ENCODE measurements around the gene SPOCD1.
"Not testable (repeated sequence)": the region's sequence is repeated elsewhere in the genome, so short reads cannot be mapped to it uniquely, and the experiment has no call there.

SPOCD1 gene

GRCh38 chr1:31828926-31829690, 13.3 kb upstream of the SPOCD1 start:
- no peak for DNase-seq (ENCODE audit: low spot score)

DNA sequence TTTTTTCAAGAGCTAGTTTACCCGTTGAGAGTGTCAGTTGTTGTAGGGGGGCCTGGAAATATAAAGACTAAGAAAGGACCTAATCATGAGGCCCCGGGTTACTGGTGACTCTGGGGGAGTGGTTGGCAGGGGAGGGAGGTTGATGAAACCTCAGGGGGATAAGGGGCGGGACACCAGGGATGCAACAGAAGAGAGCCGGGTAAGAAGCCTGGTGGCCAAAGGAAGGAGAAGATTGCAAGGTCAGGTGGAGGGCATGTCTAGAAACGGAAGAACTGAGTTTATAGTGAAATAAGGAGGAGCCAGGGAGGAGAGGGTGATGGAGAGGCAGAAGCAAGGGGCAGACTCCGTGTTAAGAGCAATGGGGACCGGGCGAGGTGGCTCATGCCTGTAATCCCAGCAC, 12.5 kb upstream of the SPOCD1 start:
- DNase-seq (ENCODE audit: low spot score): no peak

DNA sequence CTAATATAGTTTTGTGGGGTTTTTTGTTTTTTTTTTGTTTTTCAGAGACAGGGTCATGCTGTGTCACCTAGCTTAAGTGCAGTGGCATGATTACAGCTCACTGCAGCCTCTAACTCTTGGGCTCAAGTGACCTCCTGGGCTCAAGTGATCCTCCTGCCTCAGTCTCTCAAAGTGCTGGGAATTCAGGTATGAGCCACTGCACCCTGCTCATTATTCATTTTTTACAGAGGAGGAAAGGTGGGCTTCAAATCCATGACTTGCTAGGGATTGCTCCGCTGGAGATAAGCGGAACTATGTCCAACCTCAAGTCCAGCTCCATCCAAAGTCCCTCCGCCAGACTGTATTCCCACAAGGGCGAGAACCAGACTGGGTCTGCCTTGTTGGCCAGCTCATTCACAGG, 8.0 kb upstream of the SPOCD1 start:
- no peak for DNase-seq (ENCODE audit: low spot score)

DNA sequence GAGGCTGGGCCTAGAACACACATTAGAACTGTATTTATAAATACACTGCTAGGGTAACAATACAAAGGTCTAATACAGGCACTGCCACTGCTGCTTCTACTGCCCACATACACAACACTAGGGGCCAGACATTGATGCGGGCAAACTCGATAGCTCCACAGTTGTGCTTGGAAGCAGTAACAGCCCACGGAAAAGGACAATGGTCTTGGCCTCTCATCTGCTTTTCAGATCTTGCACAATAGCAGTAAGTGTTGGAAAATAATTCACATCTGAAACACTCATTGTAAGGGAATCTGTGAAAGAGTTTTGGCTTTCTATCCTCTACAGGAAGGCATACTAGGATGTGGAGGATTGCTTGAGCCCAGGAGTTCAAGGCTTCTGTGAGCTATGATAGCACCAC, 6.9 kb upstream of the SPOCD1 start:
- no peak for DNase-seq (ENCODE audit: low spot score)

DNA sequence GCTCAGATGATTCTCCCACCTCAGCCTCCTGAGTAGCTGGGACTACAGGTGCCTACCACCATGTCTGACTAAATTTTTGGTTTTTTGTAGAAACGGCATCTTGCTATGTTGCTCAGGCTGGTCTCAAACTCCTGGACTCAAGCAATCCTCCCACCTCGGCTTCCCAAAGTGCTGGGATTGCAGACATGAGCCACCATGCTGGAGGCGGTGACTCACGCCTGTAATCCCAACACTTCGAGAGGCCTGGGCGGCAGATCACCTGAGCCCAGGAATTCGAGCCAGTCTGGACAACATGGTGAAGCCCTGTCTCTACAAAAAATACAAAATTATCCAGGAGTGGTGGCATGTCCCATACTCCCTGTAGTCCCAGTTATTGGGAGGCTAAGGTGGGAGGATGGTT, 4.4 kb upstream of the SPOCD1 start:
- not testable (repeated sequence) for DNase-seq (ENCODE audit: low spot score)

GRCh38 chr1:31818206-31818605, 2.4 kb upstream of the SPOCD1 start:
- no peak for DNase-seq (ENCODE audit: low spot score)

DNA sequence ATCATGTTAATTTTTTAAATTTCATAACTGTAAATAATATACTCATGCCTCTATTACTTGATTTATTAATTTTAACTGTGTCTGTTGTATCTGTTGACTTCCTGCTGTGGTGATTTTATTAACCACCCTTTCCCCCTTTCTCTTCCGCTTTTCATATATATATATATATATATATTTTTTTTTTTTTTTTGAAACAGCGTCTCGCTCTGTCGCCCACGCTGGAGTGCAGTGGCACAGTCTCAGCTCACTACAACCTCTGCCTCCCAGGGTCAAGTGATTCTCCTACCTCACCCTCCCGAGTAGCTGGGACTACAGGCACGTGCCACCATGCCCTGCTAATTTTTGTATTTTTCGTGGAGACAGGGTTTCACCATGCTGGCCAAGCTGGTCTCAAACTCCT, 1.1 kb upstream of the SPOCD1 start:
- DNase-seq (ENCODE audit: low spot score): not testable (repeated sequence)

- not testable (repeated sequence) for DNase-seq (ENCODE audit: low spot score)
Observed at GRCh38 chr1:31816501-31816900, 679 bp upstream of the SPOCD1 start.

DNA sequence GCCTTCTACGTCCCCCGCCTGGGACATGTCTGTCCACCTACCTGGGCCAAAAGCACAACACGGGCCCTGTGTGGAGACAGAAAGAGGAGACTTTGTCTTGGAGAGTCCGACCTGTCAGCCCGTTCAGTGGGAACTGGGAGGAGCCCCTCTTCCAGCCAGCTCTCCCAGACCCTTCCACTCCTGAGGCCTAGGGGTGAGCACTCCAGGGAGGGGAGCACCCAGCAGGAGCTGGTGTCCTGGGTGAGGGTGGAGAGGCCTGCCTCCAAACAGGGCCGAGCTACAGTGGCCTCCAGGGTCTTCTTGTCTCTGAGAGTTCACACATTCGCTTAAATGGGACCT, 546 bp downstream of the SPOCD1 start:
- DNase-seq (ENCODE audit: low spot score): no peak

- no peak for DNase-seq (ENCODE audit: low spot score)
Observed at GRCh38 chr1:31814631-31815306, 1.1 kb downstream of the SPOCD1 start.

DNA sequence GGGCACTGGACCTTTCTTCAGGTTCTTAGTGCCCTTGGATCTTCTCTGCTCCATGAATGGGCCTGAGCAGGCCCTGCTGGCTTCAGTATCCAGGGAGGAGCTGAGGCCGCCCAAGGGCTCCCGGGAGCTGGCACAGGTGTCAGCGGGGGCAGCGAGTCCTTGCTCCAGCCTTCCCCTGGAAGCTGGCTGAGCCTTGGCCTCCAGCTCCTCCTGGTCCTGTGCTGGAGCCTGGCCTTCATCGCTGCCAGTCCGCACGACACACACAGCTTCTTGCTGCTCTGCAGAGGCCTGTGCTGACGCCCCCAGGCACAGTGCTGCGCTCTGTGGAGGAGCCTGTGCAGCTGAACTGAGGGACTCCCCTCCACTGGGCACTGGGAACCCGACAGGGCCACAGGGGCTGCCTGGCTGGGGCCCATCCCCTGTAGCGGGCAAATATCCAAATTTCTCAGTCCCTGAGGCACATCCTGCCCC, 1.7 kb downstream of the SPOCD1 start:
- no peak for DNase-seq (ENCODE audit: low spot score)

- no peak for DNase-seq (ENCODE audit: low spot score)
Observed at GRCh38 chr1:31812158-31812829, 3.5 kb downstream of the SPOCD1 start.

DNA sequence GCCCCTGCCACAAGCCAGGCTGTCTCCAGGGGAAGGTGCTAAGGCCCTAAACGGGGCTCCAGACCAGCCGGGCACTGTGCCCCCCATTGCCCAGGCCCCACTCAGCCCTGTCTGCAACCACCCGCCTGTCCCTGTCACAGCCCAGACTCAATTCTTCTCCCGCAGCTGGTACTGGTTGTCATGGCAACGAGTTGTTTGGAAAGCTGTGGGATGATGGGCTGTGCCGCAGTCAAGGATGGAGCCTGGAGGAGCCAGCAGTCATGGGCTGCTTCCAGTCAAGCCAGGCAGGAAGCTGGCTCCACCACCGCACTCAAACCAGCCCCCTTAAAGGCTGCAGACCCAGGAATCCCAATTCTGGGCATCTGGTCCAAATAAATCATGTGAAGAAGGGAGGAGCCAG, 4.2 kb downstream of the SPOCD1 start:
- DNase-seq (ENCODE audit: low spot score): no peak

DNA sequence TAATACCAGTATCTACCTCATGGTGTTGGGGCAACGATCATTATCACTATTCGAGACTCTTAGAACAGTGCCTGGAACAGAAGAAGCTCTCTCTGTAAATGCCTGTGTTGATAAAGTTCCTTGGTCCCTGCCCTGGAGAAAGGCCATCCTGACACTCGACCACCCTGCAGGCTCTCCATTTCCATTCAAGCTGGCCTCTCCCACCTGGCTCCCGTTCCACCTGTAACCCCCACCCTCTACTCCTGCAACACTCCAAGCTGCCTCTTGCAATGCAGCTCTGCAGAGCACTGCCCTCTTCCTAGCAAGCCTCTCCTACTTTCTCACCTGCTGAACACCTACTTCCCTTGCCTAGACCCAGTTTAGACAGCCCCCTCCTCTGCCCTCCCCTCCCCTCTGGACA, 6.1 kb downstream of the SPOCD1 start:
- no peak for DNase-seq (ENCODE audit: low spot score)

DNA sequence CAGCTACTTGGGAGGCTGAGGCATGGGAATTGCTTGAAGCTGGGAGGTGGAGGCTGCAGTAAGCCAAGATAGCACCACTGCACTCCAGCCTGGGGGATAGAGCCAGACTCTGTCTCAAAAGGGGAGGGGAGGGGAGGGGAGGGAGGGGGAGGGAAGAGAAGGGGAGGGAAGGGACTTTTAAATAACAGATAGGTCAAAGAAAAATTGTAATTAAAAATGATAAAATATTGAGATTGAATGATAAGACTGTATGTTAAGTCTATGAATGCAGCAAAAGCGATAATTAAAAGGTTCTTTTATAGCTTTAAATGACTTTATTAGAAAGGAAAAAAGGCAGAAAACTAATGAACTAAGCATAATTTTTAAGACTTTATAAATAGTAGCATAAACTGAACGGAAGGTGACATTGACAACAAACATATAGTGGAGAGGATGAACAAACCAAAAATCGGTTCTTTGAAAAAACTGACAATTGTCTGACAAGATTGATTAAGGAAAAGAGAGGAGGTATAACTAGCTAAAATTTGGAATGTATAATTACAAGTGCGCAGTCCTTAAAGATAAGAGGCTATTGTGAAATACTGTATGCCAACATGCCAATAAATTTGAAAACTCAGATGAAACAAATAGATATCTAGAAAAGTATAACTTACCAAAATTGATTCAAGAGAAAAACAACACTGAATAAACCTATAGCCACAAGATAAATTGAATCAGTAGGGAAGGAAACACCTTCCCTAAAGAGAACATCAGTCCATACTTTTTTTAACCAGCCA, 8.4 kb downstream of the SPOCD1 start:
- DNase-seq (ENCODE audit: low spot score): no peak

DNA sequence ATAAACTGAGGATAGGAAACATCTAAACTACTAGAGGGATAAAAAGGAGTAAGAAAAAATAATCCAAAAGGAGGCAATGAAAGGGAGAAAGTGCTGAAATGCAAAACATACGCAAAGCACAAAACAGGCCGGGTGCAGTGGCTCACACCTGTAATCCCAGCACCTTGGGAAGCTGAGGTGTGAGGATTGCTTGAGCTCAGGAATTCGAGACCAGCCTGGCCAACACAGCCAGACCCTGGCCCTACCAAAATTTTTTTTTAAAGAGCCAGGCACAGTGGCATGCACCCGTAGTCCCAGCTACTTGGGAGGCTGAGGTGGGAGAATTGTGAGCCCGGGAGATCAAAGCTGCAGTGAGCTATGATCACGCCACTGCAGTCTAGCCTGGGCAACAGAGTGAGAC, 10.5 kb downstream of the SPOCD1 start:
- DNase-seq (ENCODE audit: low spot score): no peak

- no peak for DNase-seq (ENCODE audit: low spot score)
Observed at GRCh38 chr1:31804098-31804497, 11.7 kb downstream of the SPOCD1 start.

DNA sequence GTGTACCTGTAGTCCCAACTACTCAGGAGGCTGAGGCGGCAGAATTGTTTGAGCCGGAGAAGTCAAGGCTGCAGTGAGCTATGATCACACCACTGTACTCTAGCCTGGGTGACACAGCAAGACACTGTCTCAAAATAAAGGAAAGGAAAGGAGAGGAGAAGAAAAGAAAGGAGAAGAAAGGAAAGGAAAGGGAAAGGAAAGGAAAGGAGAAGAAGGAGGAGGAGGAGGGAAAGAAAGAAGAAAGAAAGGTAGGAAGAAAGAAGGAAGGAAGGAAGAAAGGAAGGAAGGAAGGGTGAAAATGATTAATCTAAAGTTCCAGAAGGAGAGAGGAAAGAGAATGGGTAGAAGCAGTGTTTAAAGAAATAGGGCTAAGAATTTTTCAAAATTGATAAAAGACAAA, 12.2 kb downstream of the SPOCD1 start:
- DNase-seq (ENCODE audit: low spot score): no peak

- DNase-seq (ENCODE audit: low spot score): no peak
Observed at GRCh38 chr1:31802190-31803150, 13.4 kb downstream of the SPOCD1 start.

GRCh38 chr1:31801458-31801857, 14.4 kb downstream of the SPOCD1 start:
- no peak for DNase-seq (ENCODE audit: low spot score)

DNA sequence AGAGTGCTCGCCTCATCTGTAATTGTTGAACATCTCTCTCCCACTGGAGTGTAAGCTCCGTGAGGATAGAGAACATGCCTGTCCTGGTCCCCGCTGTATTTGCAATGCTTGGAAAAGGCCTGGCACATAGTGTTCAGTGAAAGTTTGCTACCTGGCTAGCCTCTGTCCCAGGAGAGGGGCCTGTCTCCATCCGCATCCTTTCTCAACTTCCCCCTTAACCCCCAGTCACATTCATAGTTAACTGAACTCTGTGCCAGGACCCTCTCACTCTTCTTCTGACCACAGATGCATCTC, 15.2 kb downstream of the SPOCD1 start:
- DNase-seq (ENCODE audit: low spot score): no peak

Measured in RKO (cell line).